ENCODE data around the gene IL22RA1.

- no peak for TF ChIP-seq CTCF (IDR thresholded peaks at IDR 0.05; ENCODE audit: low read length)
- no peak for TF ChIP-seq EZH2 (IDR thresholded peaks at IDR 0.05; ENCODE audit: borderline replicate concordance, low read length)
Observed at GRCh38 chr1:24186031-24186710, 43.2 kb upstream of the IL22RA1 start.
